GM23338 (cell line): ENCODE data around the gene GATA5.

ENCODE experiments used
- ETS1 ChIP-seq: IDR thresholded peaks from 2 replicates; pipeline ENCODE4 v1.6.1; 2016; ENCODE audit warnings: antibody characterized with exemption
- EZH2 ChIP-seq: fragments of 200-600 bp; sonication (generic); IDR thresholded peaks from one replicate; pipeline ENCODE4 v1.8.0; 2017; ENCODE audit warnings: antibody characterized with exemption, mild to moderate bottlenecking, low read depth; ENCODE audit not compliant: unreplicated experiment
- EZH2phosphoT487 ChIP-seq: fragments of 200-600 bp; sonication (generic); IDR thresholded peaks from one replicate; pipeline ENCODE4 v1.8.1; 2018; ENCODE audit warnings: antibody characterized with exemption; ENCODE audit not compliant: unreplicated experiment
- POLR2AphosphoS5 ChIP-seq: IDR thresholded peaks from 2 replicates; pipeline ENCODE4 v1.6.1; 2016; ENCODE audit warnings: antibody characterized with exemption, low read depth
- REST ChIP-seq: IDR thresholded peaks from one replicate; pipeline ENCODE4 v1.6.1; 2018; ENCODE audit warnings: antibody characterized with exemption; ENCODE audit not compliant: unreplicated experiment
- TF ChIP-seq, protein P1 (sequence below), 2 experiments: fragments of 200-600 bp in 1 of 2; sonication (generic) in 1 of 2; conservative IDR thresholded peaks; 2 replicates each; pipeline versions ENCODE4 v1.5.1 to v1.6.1; 2016 to 2017; ENCODE audit warnings: antibody characterized with exemption in 2 of 2, low read depth in 2 of 2, mild to moderate bottlenecking in 2 of 2, moderate library complexity in 1 of 2

DNA sequence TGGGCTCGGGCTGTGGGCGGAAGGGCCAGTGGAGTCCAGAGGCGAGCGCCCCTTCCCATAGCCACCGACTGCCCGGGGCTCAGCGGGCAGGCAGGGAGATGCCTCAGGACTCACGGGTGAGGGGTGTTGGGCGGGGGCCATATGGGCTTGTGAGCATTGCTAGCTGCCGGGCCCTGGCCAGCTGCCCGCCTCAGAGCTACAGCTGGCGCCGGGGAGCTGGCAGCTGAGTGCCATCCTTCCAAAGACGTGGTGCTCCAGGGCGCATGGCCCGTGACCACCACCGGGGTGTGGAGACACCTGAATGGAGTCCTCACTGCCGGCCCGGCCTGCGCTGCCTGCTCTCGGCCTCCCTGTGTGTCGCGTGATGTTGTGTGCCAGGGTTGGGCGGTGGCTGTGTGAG, 37.9 kb downstream of the GATA5 start:
- no peak for TF ChIP-seq REST
- TF ChIP-seq EZH2 = no peak
- TF ChIP-seq, protein P1, sequence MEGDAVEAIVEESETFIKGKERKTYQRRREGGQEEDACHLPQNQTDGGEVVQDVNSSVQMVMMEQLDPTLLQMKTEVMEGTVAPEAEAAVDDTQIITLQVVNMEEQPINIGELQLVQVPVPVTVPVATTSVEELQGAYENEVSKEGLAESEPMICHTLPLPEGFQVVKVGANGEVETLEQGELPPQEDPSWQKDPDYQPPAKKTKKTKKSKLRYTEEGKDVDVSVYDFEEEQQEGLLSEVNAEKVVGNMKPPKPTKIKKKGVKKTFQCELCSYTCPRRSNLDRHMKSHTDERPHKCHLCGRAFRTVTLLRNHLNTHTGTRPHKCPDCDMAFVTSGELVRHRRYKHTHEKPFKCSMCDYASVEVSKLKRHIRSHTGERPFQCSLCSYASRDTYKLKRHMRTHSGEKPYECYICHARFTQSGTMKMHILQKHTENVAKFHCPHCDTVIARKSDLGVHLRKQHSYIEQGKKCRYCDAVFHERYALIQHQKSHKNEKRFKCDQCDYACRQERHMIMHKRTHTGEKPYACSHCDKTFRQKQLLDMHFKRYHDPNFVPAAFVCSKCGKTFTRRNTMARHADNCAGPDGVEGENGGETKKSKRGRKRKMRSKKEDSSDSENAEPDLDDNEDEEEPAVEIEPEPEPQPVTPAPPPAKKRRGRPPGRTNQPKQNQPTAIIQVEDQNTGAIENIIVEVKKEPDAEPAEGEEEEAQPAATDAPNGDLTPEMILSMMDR (conservative IDR thresholded peaks at IDR 0.05; ENCODE audit: low read depth in 2 of 2) = no peak
- no peak for TF ChIP-seq ETS1
- no peak for TF ChIP-seq POLR2AphosphoS5
- TF ChIP-seq EZH2phosphoT487 = no peak
